GM10266 (cell line): Measurements from ENCODE around the gene MAPK4.

Experiments used
- DNase-seq: peaks from one replicate; pipeline ENCODE4 v3.0.0; 2012; ENCODE audit errors: extremely low spot score
- CTCF ChIP-seq: IDR thresholded peaks from 2 replicates; pipeline ENCODE4 v1.5.1; 2012; ENCODE audit warnings: mild to moderate bottlenecking, low read depth; ENCODE audit not compliant: control insufficient read depth, insufficient read depth; ENCODE audit errors: missing control alignments

MAPK4 gene

GRCh38 chr18:50687491-50687890 lies 127.6 kb downstream of the MAPK4 start:
- TF ChIP-seq CTCF, result no peak
- no peak for DNase-seq

GRCh38 chr18:50689578-50689977 lies 129.7 kb downstream of the MAPK4 start:
- no peak for TF ChIP-seq CTCF
- DNase-seq, result no peak

- no peak for TF ChIP-seq CTCF
- DNase-seq, result no peak
These were observed 134.3 kb downstream of the MAPK4 start for GRCh38 chr18:50694147-50694546.

- no peak for DNase-seq
- no peak for TF ChIP-seq CTCF
These were observed 135.7 kb downstream of the MAPK4 start for GRCh38 chr18:50695431-50696176.

- no peak for DNase-seq
- no peak for TF ChIP-seq CTCF
These were observed 136.5 kb downstream of the MAPK4 start for GRCh38 chr18:50696436-50696835.

GRCh38 chr18:50696929-50697328 lies 137.0 kb downstream of the MAPK4 start:
- no peak for TF ChIP-seq CTCF
- no peak for DNase-seq

- TF ChIP-seq CTCF, result no peak
- DNase-seq, result no peak
These were observed 137.6 kb downstream of the MAPK4 start for GRCh38 chr18:50697509-50697908.
